Fibroblast of lung (primary cell): ENCODE results near the gene CHD2.

Experiments used
- CTCF ChIP-seq, 2 donors: IDR thresholded peaks in 1 of 2; conservative IDR thresholded peaks in 1 of 2; 1 replicate in 1 of 2; 2 replicates in 1 of 2; pipeline ENCODE4 v1.5.1; 2011 to 2012; ENCODE audit warnings: low read length in 2 of 2, control low read depth in 1 of 2, inconsistent platforms in 1 of 2, low read depth in 1 of 2, mild to moderate bottlenecking in 1 of 2
- EZH2 ChIP-seq: IDR thresholded peaks from 2 replicates; pipeline ENCODE4 v1.5.1; 2012; ENCODE audit warnings: low read length, control low read depth, mild to moderate bottlenecking; ENCODE audit errors: missing control alignments

DNA sequence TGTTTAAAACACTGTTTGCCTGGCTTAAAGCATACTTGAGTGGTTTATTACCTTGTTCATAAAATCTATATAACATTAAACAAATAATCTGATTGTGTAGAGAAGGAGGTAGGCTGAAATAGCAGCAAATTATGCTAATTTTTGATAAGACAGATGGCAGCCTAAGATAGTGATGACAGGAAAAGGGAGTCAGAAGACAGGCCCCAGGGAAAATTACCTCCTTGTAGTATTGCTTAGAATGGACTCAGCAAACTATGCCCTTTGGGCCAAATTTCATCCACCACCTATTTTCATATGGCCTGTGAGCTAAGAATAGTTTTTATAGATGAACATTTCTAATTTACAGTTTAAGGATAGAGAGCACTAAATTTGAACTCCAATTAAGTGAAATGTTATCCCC, 37.8 kb downstream of the CHD2 start:
- TF ChIP-seq CTCF (conservative IDR thresholded peaks at IDR 0.05 in 1 of 2, IDR thresholded peaks at IDR 0.05 in 1 of 2; ENCODE audit: low read depth in 1 of 2, low read length in 2 of 2) (no peak), EZH2 (no peak)
